ENCODE data around the gene SLC35A4. TPM values are rescaled to one million over a fixed set of nuclear protein-coding genes. Genes with fewer than 3 reads are reported as not detected.

SLC35A4 gene
- total and polyA plus RNA-seq, 2 of the 13 experiments (the other 11 are each of a cell fraction or from before 2014, with no cell fraction given), result 0.71 to 4.0 TPM

DNA sequence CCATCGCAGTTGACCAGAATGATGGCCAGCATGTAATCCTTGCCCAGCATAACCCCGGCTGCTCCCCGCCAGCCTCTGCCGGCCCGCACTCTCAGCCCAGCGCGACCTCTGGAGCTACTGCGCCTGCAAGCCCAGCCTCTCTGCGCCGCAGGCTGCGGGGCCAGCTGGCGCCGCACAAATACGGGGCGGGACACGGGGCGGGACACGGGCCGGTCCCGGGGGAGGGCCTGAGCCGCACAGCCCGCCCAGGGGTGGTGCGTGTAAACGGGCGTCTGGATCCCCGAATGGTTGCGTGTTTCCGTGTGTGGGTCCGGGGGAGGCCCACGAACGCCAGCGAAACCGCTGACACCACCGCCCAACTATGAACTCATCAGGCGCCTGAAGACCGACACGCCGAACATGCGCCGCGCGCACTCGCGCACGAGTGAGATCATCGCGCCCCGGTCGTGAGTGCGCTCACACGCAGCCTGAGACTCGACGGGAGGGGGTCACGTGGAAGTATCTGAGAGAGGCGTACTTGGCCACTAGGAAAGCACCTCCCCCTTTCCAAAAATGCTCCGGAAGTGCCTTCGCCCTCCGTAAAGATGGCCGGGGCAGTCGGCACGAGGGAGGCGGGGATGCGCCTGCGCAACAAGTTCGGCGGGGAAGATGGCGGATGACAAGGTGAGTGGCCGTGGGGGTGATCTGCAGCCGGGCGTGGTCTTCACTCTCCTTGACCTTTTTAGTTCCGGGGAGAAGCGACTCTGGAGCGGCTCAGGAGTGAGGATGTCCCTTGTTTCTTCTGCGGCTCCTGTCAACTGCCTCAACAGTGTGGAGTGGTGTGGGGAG is at the start of gene SLC35A4, which contains the start of gene APBB3 (continued):
- no peak for TF ChIP-seq PPARG (CRISPR knock-in tag; conservative IDR thresholded peaks at IDR 0.05)
- no peak for TF ChIP-seq ZNF790 (CRISPR knock-in tag; IDR thresholded peaks at IDR 0.05; ENCODE audit: borderline replicate concordance)
- TF ChIP-seq ZNF460 (CRISPR knock-in tag; IDR thresholded peaks at IDR 0.05; ENCODE audit: borderline replicate concordance), result no peak
- no peak for TF ChIP-seq ZFP37 (CRISPR knock-in tag; IDR thresholded peaks at IDR 0.05; ENCODE audit: borderline replicate concordance)
- no peak for TF ChIP-seq AGO2 (optimal IDR thresholded peaks at IDR 0.05; ENCODE audit: low read depth, low read length)
- TF ChIP-seq ZNF816 (CRISPR knock-in tag; IDR thresholded peaks at IDR 0.05; ENCODE audit: borderline replicate concordance), result no peak
- TF ChIP-seq CEBPB (IDR thresholded peaks at IDR 0.05; ENCODE audit: borderline replicate concordance, low read depth, low read length), result no peak
- peak; percentile 34; the same call in 1 of the 2 replicates for TF ChIP-seq TAF1 (CRISPR knock-in tag; IDR thresholded peaks at IDR 0.05)
- no peak for TF ChIP-seq ZNF567 (CRISPR knock-in tag; IDR thresholded peaks at IDR 0.05; ENCODE audit: borderline replicate concordance)
- TF ChIP-seq, protein P1, sequence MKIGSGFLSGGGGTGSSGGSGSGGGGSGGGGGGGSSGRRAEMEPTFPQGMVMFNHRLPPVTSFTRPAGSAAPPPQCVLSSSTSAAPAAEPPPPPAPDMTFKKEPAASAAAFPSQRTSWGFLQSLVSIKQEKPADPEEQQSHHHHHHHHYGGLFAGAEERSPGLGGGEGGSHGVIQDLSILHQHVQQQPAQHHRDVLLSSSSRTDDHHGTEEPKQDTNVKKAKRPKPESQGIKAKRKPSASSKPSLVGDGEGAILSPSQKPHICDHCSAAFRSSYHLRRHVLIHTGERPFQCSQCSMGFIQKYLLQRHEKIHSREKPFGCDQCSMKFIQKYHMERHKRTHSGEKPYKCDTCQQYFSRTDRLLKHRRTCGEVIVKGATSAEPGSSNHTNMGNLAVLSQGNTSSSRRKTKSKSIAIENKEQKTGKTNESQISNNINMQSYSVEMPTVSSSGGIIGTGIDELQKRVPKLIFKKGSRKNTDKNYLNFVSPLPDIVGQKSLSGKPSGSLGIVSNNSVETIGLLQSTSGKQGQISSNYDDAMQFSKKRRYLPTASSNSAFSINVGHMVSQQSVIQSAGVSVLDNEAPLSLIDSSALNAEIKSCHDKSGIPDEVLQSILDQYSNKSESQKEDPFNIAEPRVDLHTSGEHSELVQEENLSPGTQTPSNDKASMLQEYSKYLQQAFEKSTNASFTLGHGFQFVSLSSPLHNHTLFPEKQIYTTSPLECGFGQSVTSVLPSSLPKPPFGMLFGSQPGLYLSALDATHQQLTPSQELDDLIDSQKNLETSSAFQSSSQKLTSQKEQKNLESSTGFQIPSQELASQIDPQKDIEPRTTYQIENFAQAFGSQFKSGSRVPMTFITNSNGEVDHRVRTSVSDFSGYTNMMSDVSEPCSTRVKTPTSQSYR (CRISPR knock-in tag; IDR thresholded peaks at IDR 0.05; ENCODE audit: borderline replicate concordance), result peak; percentile 10; the same call in 1 of the 2 replicates
- TF ChIP-seq, protein P2, sequence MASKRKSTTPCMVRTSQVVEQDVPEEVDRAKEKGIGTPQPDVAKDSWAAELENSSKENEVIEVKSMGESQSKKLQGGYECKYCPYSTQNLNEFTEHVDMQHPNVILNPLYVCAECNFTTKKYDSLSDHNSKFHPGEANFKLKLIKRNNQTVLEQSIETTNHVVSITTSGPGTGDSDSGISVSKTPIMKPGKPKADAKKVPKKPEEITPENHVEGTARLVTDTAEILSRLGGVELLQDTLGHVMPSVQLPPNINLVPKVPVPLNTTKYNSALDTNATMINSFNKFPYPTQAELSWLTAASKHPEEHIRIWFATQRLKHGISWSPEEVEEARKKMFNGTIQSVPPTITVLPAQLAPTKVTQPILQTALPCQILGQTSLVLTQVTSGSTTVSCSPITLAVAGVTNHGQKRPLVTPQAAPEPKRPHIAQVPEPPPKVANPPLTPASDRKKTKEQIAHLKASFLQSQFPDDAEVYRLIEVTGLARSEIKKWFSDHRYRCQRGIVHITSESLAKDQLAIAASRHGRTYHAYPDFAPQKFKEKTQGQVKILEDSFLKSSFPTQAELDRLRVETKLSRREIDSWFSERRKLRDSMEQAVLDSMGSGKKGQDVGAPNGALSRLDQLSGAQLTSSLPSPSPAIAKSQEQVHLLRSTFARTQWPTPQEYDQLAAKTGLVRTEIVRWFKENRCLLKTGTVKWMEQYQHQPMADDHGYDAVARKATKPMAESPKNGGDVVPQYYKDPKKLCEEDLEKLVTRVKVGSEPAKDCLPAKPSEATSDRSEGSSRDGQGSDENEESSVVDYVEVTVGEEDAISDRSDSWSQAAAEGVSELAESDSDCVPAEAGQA (IDR thresholded peaks at IDR 0.05; ENCODE audit: low read depth), result peak; percentile 74
- TF ChIP-seq, protein P2 (CRISPR knock-in tag; IDR thresholded peaks at IDR 0.05; ENCODE audit: borderline replicate concordance), result no peak
- TF ChIP-seq ZFY (CRISPR knock-in tag; IDR thresholded peaks at IDR 0.05), result peak; percentile 49; the same call in 1 of the 2 replicates
- TF ChIP-seq ZNF350 (CRISPR knock-in tag; IDR thresholded peaks at IDR 0.05; ENCODE audit: borderline replicate concordance, low read depth), result peak; percentile 20; the same call in 1 of the 2 replicates
- TF ChIP-seq, protein P3, sequence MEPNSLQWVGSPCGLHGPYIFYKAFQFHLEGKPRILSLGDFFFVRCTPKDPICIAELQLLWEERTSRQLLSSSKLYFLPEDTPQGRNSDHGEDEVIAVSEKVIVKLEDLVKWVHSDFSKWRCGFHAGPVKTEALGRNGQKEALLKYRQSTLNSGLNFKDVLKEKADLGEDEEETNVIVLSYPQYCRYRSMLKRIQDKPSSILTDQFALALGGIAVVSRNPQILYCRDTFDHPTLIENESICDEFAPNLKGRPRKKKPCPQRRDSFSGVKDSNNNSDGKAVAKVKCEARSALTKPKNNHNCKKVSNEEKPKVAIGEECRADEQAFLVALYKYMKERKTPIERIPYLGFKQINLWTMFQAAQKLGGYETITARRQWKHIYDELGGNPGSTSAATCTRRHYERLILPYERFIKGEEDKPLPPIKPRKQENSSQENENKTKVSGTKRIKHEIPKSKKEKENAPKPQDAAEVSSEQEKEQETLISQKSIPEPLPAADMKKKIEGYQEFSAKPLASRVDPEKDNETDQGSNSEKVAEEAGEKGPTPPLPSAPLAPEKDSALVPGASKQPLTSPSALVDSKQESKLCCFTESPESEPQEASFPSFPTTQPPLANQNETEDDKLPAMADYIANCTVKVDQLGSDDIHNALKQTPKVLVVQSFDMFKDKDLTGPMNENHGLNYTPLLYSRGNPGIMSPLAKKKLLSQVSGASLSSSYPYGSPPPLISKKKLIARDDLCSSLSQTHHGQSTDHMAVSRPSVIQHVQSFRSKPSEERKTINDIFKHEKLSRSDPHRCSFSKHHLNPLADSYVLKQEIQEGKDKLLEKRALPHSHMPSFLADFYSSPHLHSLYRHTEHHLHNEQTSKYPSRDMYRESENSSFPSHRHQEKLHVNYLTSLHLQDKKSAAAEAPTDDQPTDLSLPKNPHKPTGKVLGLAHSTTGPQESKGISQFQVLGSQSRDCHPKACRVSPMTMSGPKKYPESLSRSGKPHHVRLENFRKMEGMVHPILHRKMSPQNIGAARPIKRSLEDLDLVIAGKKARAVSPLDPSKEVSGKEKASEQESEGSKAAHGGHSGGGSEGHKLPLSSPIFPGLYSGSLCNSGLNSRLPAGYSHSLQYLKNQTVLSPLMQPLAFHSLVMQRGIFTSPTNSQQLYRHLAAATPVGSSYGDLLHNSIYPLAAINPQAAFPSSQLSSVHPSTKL (CRISPR knock-in tag; IDR thresholded peaks at IDR 0.05), result peak; percentile 18; the same call in 1 of the 2 replicates

Measured in HepG2 (cell line).